ENCODE measurements around the gene CIC. TPM values are rescaled to one million over a fixed set of nuclear protein-coding genes. Genes with fewer than 3 reads are reported as not detected.

The CIC gene
- total RNA-seq, 1 donor from 2014 or later: 115 TPM

DNA sequence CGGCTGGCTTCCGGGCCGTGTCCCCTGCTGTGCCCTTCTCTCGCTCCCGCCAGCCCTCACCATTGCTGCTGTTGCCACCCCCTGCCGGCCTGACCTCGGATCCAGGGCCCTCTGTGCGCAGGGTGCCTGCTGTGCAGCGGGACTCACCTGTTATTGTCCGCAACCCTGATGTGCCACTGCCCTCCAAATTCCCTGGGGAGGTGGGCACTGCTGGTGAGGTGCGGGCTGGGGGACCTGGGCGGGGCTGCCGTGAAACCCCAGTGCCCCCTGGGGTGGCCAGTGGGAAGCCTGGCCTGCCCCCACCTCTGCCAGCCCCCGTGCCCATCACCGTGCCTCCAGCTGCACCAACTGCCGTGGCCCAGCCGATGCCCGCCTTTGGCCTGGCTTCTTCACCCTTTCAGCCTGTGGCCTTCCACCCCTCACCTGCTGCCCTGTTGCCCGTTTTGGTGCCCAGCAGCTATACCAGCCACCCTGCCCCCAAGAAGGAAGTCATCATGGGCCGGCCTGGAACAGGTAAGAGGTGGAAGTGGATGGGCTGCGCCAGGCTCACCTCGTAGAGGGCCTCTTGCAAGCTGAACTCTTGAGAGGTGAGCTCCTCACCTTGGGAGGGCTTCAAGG is 5.1 kb downstream of the CIC start:
- Mint-ChIP-seq H3K4me3 (ENCODE audit: unreplicated experiment) (no peak overlapping the region), H3K4me1 (ENCODE audit: unreplicated experiment) (peaks cover 66% of the 10 kb centered on the region), H3K27me3 (ENCODE audit: unreplicated experiment) (no peaks in the 10 kb centered on the region), H3K9me3 (ENCODE audit: unreplicated experiment) (no peaks in the 10 kb centered on the region), H3K36me3 (ENCODE audit: unreplicated experiment) (peaks cover 18% of the 10 kb centered on the region), H3K27ac (ENCODE audit: unreplicated experiment) (no peak overlapping the region)
- no peak for DNase-seq (ENCODE audit: extremely low spot score, unreplicated experiment)
- TF ChIP-seq, protein P1, sequence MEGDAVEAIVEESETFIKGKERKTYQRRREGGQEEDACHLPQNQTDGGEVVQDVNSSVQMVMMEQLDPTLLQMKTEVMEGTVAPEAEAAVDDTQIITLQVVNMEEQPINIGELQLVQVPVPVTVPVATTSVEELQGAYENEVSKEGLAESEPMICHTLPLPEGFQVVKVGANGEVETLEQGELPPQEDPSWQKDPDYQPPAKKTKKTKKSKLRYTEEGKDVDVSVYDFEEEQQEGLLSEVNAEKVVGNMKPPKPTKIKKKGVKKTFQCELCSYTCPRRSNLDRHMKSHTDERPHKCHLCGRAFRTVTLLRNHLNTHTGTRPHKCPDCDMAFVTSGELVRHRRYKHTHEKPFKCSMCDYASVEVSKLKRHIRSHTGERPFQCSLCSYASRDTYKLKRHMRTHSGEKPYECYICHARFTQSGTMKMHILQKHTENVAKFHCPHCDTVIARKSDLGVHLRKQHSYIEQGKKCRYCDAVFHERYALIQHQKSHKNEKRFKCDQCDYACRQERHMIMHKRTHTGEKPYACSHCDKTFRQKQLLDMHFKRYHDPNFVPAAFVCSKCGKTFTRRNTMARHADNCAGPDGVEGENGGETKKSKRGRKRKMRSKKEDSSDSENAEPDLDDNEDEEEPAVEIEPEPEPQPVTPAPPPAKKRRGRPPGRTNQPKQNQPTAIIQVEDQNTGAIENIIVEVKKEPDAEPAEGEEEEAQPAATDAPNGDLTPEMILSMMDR (IDR thresholded peaks at IDR 0.05): no peak

DNA sequence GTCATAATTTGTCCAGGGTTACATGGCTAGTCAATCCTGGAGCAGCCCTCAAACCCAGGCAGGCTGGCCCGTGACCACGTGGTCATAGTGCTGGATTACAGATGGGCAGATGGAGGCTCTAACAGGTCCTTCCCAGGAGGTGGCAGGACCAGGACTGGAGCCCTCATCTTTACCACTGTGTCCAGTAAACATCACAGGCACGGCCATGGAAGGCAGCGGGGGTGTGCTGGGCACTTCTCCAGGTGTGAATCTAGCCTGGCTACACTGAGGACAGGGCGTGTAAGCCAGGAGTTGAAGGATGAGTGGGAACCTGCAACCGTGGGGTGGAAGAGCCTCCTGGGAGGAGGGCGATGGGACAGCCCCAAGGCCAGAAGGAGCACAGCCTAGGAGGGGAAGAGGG is 6.1 kb downstream of the CIC start:
- no peak for DNase-seq (ENCODE audit: extremely low spot score, unreplicated experiment)
- H3K27ac Mint-ChIP-seq (ENCODE audit: unreplicated experiment): peak overlapping the region; percentile 82
- H3K27me3 Mint-ChIP-seq (ENCODE audit: unreplicated experiment): no peaks in the 10 kb centered on the region
- peaks cover 18% of the 10 kb centered on the region for H3K36me3 Mint-ChIP-seq (ENCODE audit: unreplicated experiment)
- no peak overlapping the region for H3K4me3 Mint-ChIP-seq (ENCODE audit: unreplicated experiment)
- peaks cover 65% of the 10 kb centered on the region for H3K4me1 Mint-ChIP-seq (ENCODE audit: unreplicated experiment)
- TF ChIP-seq, protein P1 (IDR thresholded peaks at IDR 0.05): no peak
- H3K9me3 Mint-ChIP-seq (ENCODE audit: unreplicated experiment): no peaks in the 10 kb centered on the region

DNA sequence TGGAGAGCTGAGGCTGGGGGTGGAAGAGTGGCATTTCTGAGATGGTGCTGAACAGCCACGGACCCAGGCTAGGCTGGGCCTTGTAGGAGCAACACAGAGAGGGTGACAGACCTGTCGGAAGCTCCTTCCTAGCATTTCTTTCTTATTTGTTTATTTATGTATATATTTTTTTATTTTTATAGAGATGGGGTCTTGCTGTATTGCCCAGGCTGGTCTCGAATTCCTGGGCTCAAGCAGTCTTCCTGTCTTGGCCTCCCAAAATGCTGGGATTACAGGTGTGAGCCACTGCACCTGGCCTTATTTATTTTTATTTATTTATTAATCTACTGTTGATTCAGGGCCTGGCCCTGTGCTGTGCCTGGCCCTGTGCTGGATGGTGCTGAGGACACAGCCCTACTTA is 6.5 kb downstream of the CIC start:
- Mint-ChIP-seq H3K27ac (ENCODE audit: unreplicated experiment) (peak overlapping the region; percentile 82), H3K4me1 (ENCODE audit: unreplicated experiment) (peaks cover 61% of the 10 kb centered on the region), H3K36me3 (ENCODE audit: unreplicated experiment) (peaks cover 18% of the 10 kb centered on the region), H3K9me3 (ENCODE audit: unreplicated experiment) (no peaks in the 10 kb centered on the region), H3K4me3 (ENCODE audit: unreplicated experiment) (no peak overlapping the region), H3K27me3 (ENCODE audit: unreplicated experiment) (no peaks in the 10 kb centered on the region)
- DNase-seq (ENCODE audit: extremely low spot score, unreplicated experiment): no peak
- TF ChIP-seq, protein P1 (IDR thresholded peaks at IDR 0.05): no peak

DNA sequence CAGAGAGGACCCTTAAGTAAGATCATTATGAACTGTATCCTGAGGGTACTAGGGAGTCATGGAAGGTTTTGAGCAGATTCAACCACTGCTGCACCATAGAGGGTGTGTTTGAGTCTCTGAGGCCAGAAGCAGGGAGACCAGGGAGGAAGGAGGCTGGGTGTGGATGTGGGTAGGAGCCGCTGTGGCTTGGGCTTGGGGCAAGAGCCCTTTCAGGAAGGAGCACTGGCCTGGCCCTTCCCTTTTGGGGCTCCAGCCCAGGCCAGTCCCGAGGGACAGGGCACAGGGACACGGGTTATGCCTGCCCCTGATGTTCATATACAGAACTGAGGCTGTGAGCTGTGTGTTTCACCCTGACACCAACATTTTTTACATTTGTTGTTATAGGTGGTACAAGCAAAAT is 7.2 kb downstream of the CIC start:
- peaks cover 56% of the 10 kb centered on the region for H3K4me1 Mint-ChIP-seq (ENCODE audit: unreplicated experiment)
- H3K9me3 Mint-ChIP-seq (ENCODE audit: unreplicated experiment): no peaks in the 10 kb centered on the region
- TF ChIP-seq, protein P1 (IDR thresholded peaks at IDR 0.05): no peak
- H3K27ac Mint-ChIP-seq (ENCODE audit: unreplicated experiment): peak overlapping the region; percentile 72
- H3K4me3 Mint-ChIP-seq (ENCODE audit: unreplicated experiment): no peak overlapping the region
- peaks cover 18% of the 10 kb centered on the region for H3K36me3 Mint-ChIP-seq (ENCODE audit: unreplicated experiment)
- H3K27me3 Mint-ChIP-seq (ENCODE audit: unreplicated experiment): no peaks in the 10 kb centered on the region
- DNase-seq (ENCODE audit: extremely low spot score, unreplicated experiment): no peak

DNA sequence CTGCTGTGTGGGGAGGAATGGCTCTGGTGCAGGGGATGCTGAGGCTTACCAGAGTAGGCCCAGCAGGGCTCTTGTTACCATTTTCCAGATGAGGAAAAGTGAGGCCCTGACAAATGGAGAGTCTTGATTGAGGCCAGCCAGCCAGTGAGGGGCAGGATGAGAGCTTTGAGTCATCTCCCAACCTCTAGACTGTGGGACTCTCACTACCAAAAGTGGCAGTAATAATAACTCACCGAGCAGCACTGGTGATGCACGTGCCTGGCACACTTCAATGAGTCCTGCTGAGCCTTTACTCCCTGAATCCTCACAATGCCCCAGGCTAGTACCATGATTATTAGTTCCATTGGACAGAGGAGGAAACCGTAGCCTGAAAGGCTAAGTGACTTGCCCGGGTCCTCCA is 7.8 kb downstream of the CIC start:
- DNase-seq (ENCODE audit: extremely low spot score, unreplicated experiment): no peak
- TF ChIP-seq, protein P1 (IDR thresholded peaks at IDR 0.05): no peak
- Mint-ChIP-seq H3K9me3 (ENCODE audit: unreplicated experiment) (no peaks in the 10 kb centered on the region), H3K36me3 (ENCODE audit: unreplicated experiment) (peaks cover 17% of the 10 kb centered on the region), H3K4me3 (ENCODE audit: unreplicated experiment) (no peak overlapping the region), H3K27me3 (ENCODE audit: unreplicated experiment) (no peaks in the 10 kb centered on the region), H3K4me1 (ENCODE audit: unreplicated experiment) (peaks cover 56% of the 10 kb centered on the region), H3K27ac (ENCODE audit: unreplicated experiment) (peak overlapping the region; percentile 96)
